GM21447 (cell line): ENCODE measurements around the gene ABCB1.

Experiments used
- ATAC-seq: cut with Tn5 transposase; IDR thresholded peaks from one replicate; pipeline ENCODE4 v1.9.1; 2021; ENCODE audit not compliant: unreplicated experiment

The ABCB1 gene

DNA sequence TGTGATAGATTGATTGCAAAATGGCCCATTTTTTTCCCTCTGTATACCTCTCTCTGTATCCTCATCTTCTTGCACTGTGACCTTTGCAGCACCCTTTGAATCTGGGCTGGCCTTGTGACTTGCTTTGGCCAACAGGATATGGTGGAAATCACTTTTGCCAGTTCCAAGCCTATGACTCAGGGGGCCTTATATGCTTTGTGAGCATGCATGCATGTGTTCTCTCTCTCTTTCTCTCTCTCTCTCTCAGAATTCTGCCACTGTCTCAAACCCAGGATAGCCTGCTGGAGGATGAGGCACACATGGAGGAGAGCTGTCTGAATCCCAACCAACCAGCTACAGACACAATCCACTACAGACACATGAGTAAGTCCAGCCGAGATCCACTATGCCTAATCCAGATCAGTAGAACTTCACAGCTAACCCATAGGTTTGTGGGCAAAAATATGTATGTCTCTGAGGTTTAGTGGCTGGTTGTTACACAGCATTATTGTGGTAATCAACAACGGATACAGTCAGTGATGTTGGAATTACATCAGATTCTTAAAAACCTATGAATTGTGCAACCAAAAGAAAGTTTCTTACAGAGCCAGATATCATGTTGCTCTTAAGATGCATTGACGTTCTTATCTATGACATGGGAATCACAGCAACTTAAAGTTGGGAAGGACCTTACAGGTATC is 83.4 kb downstream of the ABCB1 start:
- no peak for ATAC-seq

GRCh38 chr7:87513735-87514335 is 86.8 kb downstream of the ABCB1 start:
- no peak for ATAC-seq

- ATAC-seq, result no peak
Measured at GRCh38 chr7:87512906-87513305, 87.8 kb downstream of the ABCB1 start.

GRCh38 chr7:87511510-87511909 is 89.2 kb downstream of the ABCB1 start:
- ATAC-seq, result no peak

- ATAC-seq, result no peak
Measured at GRCh38 chr7:87510411-87510875, 90.2 kb downstream of the ABCB1 start.

DNA sequence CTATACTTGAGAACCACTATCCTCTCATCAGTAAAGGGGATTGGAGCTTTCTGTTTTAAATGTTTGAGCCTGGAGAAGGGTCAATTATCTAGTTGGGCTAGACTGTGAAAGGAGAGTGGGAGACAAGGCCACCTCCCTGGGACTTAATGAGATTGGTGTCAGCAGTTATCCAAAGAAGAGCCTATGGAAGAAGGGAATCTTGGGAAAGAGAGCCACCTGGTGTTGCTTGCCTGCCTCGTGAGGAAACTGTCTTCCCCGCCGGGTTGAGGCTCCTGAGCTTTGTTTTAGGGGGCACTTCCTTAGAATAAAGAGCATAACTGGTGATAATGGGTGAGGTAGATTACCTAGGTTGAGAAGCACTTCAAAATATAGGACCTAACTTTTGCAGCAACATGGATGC is 93.2 kb downstream of the ABCB1 start:
- no peak for ATAC-seq

- no peak for ATAC-seq
Measured at GRCh38 chr7:87506246-87507180, 94.2 kb downstream of the ABCB1 start.

GRCh38 chr7:87505557-87506245 is 95.0 kb downstream of the ABCB1 start:
- ATAC-seq, result peak; percentile 67

- ATAC-seq, result no peak
Measured at GRCh38 chr7:87505122-87505521, 95.6 kb downstream of the ABCB1 start.

DNA sequence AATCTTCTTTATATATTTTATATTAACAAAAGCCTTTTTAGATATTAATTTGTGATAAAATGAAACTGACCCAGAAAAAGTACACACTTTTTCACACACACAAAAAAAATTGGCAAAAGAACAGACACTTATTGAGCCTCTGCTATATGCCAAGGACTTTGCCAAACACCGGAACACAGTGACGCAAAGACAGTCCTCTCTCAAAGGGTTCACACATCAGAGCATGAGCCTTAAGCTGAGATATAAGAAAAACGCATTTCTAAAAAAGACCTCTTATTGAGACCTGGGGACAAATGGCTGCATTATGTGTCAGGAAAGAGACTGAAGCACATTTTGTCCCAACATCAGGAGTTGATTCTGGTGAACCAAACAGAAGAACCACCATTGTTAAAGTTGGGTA is 101.2 kb downstream of the ABCB1 start:
- ATAC-seq, result no peak

GRCh38 chr7:87498893-87499292 is 101.8 kb downstream of the ABCB1 start:
- ATAC-seq, result no peak

DNA sequence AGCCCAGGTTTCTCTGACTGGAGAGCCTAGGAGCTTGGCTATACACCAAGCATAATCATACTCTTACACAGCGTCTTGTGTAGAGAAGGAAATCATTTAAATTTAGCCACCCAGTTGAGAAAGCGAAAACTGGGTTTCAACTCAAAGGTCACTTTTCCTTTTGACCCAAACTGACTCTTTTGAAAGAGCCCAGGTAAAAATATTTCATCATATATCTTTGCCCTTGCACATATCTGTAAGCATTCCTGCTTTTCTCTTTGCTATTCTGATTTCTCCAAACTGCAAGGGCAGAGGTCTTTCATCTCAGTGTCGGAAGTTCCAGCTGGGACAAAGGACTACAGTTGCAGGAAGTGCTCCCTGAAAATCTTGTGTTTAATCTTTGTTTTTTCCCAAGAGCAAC is 103.2 kb downstream of the ABCB1 start:
- no peak for ATAC-seq

DNA sequence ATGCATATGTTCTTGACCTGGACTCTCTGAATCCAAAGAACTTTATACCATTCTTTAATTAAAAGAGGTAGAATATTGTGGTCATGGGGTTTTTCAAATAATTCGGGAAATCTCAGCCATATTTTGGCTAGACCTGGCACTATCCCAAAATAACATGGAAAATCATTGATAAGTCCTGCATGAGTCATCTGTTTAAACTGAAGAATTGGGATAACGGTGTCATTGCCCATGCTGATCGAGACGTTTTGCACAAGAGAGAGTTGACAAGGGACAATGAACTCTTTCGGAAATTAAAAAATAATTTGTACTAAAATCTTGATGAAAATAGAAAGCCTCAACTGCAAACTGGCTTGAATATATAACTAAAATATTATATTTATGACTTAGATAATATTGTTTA is 105.3 kb downstream of the ABCB1 start:
- no peak for ATAC-seq

- no peak for ATAC-seq
Measured at GRCh38 chr7:87494454-87494853, 106.2 kb downstream of the ABCB1 start.

DNA sequence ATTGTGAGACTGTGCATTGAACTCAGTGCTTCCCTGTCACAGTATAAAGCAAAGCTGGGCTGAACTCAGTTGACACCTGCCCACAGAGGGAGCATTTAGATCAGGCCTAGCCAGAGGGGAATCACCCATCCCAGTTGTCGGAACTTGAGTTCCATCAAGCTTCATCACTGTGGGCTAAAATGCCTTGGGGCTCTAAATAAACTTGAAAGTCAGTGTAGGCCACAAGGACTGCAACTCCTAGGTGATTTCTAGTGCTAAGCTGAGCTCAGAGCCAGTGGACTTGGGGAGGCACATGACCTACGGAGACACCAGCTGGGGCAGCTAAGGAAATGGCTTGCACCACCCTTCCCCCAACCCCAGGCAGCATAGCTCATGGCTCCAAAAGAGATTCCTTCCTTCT is 117.6 kb downstream of the ABCB1 start:
- no peak for ATAC-seq

DNA sequence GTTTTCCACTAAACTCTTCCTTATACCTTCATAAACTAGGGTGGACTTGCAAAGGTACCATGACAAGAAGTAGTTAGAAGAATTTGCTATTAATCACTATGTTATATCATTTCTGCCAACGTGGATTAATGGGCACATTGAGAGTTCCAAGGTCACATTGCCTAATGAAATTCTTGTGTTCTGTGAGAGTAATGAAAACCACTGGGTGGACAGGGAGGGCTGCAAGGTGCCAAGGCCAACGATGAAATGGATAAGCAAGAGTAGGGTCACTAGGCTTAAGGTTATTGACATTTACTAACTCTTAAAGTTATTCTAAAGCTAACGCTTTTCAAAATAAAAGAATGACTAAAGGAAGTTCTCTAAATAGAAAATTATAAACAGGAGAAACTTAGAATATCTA is 118.6 kb downstream of the ABCB1 start:
- no peak for ATAC-seq

- ATAC-seq, result no peak
Measured at GRCh38 chr7:87480386-87480785, 120.3 kb downstream of the ABCB1 start.

GRCh38 chr7:87479951-87480350 is 120.7 kb downstream of the ABCB1 start:
- no peak for ATAC-seq

DNA sequence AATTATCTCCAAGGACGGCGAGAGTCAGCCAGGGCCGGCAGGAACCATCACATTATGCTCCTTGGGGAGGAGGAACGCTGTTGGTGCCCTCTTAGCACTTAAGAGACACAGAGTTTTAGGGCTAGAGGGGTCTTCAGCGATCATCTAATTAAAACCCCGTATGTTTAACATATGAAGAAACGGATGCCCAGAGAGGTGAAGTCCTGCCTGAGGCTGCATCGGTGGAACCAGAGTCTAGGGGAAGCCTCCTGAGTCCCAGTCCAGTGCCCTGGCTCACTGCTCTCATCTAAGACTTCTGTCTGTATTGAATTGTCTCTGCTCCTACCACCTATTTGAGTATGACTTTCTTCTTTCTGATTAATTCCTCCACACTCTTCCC is 124.5 kb downstream of the ABCB1 start:
- ATAC-seq, result no peak

- peak; percentile 11 for ATAC-seq
Measured at GRCh38 chr7:87475359-87476178, 125.1 kb downstream of the ABCB1 start, which contains the start of gene ABCB4. TSS of gene ABCB4 (minus strand) at chr7:87475680. CDS start at chr7:87475465, 215 bp downstream.
